Hepatocyte (in vitro differentiated cells): ENCODE data around the gene ABHD17A. TPM values are rescaled to one million over a fixed set of nuclear protein-coding genes. Genes with fewer than 3 reads are reported as not detected.
"Not testable (repeated sequence)": the region's sequence is repeated elsewhere in the genome, so short reads cannot be mapped to it uniquely, and the experiment has no call there.

Source experiments
- DNase-seq: peaks from one replicate; pipeline ENCODE4 v3.0.0-alpha.2; 2016; ENCODE audit warnings: low spot score
- H2AFZ ChIP-seq: fragments of 200-600 bp; sonication (generic); 2 replicates; pipeline ENCODE4 v1.6.0; 2016; ENCODE audit warnings: antibody characterized with exemption, mild to moderate bottlenecking
- H3K27ac ChIP-seq: fragments of 200-600 bp; sonication (generic); 2 replicates; pipeline ENCODE4 v1.5.1; 2016; ENCODE audit warnings: mild to moderate bottlenecking
- H3K27me3 ChIP-seq: fragments of 200-600 bp; sonication (generic); 2 replicates; pipeline ENCODE4 v1.6.1; 2016
- H3K36me3 ChIP-seq: fragments of 200-600 bp; sonication (generic); replicated peaks from 2 replicates; pipeline ENCODE4 v1.5.1; 2016; ENCODE audit warnings: low read depth; ENCODE audit not compliant: insufficient read depth
- H3K4me1 ChIP-seq: fragments of 200-600 bp; sonication (generic); 2 replicates; pipeline ENCODE4 v1.5.1; 2016; ENCODE audit warnings: mild to moderate bottlenecking, moderate library complexity; ENCODE audit not compliant: insufficient read depth
- H3K4me2 ChIP-seq: fragments of 200-600 bp; sonication (generic); 2 replicates; pipeline ENCODE4 v1.6.0; 2016
- H3K4me3 ChIP-seq: fragments of 200-600 bp; sonication (generic); 2 replicates; pipeline ENCODE4 v1.5.1; 2016; ENCODE audit warnings: mild to moderate bottlenecking
- H3K79me2 ChIP-seq: fragments of 200-600 bp; sonication (generic); 2 replicates; pipeline ENCODE4 v1.6.0; 2017; ENCODE audit warnings: mild to moderate bottlenecking
- H3K9me2 ChIP-seq: fragments of 200-600 bp; sonication (generic); replicated peaks from 2 replicates; pipeline ENCODE4 v1.6.0; 2017; ENCODE audit warnings: mild to moderate bottlenecking; ENCODE audit not compliant: insufficient read depth
- H3K9me3 ChIP-seq: fragments of 200-600 bp; sonication (generic); 2 replicates; pipeline ENCODE4 v1.5.1; 2016; ENCODE audit warnings: low read depth, mild to moderate bottlenecking
- H4K20me1 ChIP-seq: fragments of 200-600 bp; sonication (generic); 2 replicates; pipeline ENCODE4 v1.6.0; 2016; ENCODE audit warnings: mild to moderate bottlenecking; ENCODE audit not compliant: insufficient read depth, poor library complexity, severe bottlenecking
- CTCF ChIP-seq: fragments of 200-600 bp; sonication (generic); IDR thresholded peaks from 2 replicates; pipeline ENCODE4 v1.5.1; 2016; ENCODE audit warnings: antibody characterized with exemption, mild to moderate bottlenecking; ENCODE audit not compliant: poor library complexity
- EZH2 ChIP-seq: fragments of 200-600 bp; sonication (generic); IDR thresholded peaks from 2 replicates; pipeline ENCODE4 v1.6.1; 2016; ENCODE audit warnings: antibody characterized with exemption, mild to moderate bottlenecking, borderline replicate concordance
- EZH2phosphoT487 ChIP-seq: fragments of 200-600 bp; sonication (generic); IDR thresholded peaks from one replicate; pipeline ENCODE4 v1.6.1; 2018; ENCODE audit warnings: antibody characterized with exemption, mild to moderate bottlenecking, low read depth, moderate library complexity; ENCODE audit not compliant: unreplicated experiment, severe bottlenecking
- WGBS: methylation state at CpG from one replicate; pipeline ENCODE4 v1.1.6; 2016; ENCODE audit warnings: low lambda C conversion rate; ENCODE audit errors: missing lambda C conversion rate; 5-methylcytosine and 5-hydroxymethylcytosine counted together
- polyA plus RNA-seq: library from polyadenylated mRNA; unstranded; fragments of >200 nt; fragmentation: Nextera tagmentation; extraction: Ambion mirVana; gene quantifications from 2 replicates; pipeline ENCODE4 v1.2.1, GENCODE V29; 2016
- total RNA-seq: library from RNA; depleted of rRNA; stranded (reverse); fragments of >200 nt; gene quantifications from 2 replicates; pipeline ENCODE4 v1.2.3, GENCODE V29; 2014

Gene ABHD17A
- total and polyA plus RNA-seq, 2 experiments from 2014 or later, result 62.5 to 102 TPM

- Histone ChIP-seq H3K27me3 (no peaks in the 10 kb centered on the region), H3K4me3 (no peak overlapping the region), H2AFZ (no peak overlapping the region), H3K4me1 (peaks cover 27% of the 10 kb centered on the region), H3K36me3 (no peaks in the 10 kb centered on the region), H3K27ac (no peak overlapping the region), H3K9me2 (no peaks in the 10 kb centered on the region), H3K9me3 (no peaks in the 10 kb centered on the region), H3K4me2 (no peak overlapping the region), H4K20me1 (peaks cover 32% of the 10 kb centered on the region), H3K79me2 (peaks cover 44% of the 10 kb centered on the region)
- WGBS, result 95% methylated on average over 27 of the region's 35 CpGs
- DNase-seq, result no peak
- no peak for TF ChIP-seq CTCF
- TF ChIP-seq EZH2phosphoT487, result no peak
- TF ChIP-seq EZH2, result no peak
Measured at GRCh38 chr19:1880611-1881392, 4.5 kb downstream of the ABHD17A start.

DNA sequence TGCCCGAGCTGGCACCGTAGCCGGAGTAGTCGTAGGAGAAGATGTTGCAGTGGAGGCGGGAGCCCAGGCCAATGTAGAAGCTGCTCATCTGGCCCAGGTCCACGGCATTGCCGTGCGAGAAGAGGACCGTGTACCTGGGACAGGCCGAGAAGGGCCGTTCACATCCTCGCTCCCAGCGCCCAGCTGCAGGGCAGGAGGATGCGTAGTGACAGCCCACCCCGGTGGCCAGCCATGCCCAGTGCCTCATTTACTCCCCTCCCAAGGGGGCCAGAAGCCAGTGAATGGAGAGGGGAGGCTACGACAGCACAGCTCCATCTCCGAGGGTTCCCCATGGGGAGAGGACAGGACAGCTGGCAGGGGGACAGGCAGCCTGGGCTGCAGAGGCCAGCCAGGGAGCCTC is 5.3 kb downstream of the ABHD17A start:
- not testable (repeated sequence) for H2AFZ ChIP-seq, H3K9me3 ChIP-seq, H3K36me3 ChIP-seq, H3K4me2 ChIP-seq, H3K9me2 ChIP-seq, H3K4me3 ChIP-seq, H3K27ac ChIP-seq, H3K27me3 ChIP-seq, DNase-seq
- WGBS, result 97% methylated on average over 17 of the region's 17 CpGs
- Histone ChIP-seq H3K79me2 (peaks cover 51% of the 10 kb centered on the region), H3K4me1 (peaks cover 28% of the 10 kb centered on the region), H4K20me1 (peaks cover 39% of the 10 kb centered on the region)

DNA sequence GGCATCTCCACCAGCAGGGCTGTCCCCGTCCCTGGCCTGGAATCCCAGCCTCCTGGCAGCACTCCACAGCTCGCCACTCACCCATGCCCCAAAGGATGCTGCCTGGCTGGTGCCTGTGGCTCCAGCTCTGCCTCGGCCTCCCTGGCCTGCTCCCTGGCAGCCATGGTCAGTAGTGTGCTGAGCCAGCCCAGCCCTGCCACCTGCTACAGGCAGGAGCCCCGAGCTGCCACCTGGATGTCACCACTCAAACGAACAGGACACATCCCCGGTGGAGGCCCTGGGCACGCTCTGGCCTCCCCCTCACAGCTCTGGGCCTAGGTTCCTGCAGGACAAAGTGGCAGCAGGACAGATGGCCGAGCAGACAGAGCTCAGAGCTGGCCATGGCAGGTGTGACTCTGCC is 6.7 kb downstream of the ABHD17A start:
- Histone ChIP-seq H3K4me1 (peaks cover 33% of the 10 kb centered on the region), H4K20me1 (peaks cover 37% of the 10 kb centered on the region), H3K79me2 (peaks cover 51% of the 10 kb centered on the region)
- not testable (repeated sequence) for H3K9me3 ChIP-seq, H3K36me3 ChIP-seq, H3K27ac ChIP-seq, H3K4me3 ChIP-seq, DNase-seq, H2AFZ ChIP-seq, H3K4me2 ChIP-seq, H3K9me2 ChIP-seq, H3K27me3 ChIP-seq
- 98% methylated on average over 7 of the region's 8 CpGs for WGBS

- peaks cover 51% of the 10 kb centered on the region for H3K79me2 ChIP-seq
- H3K9me3 ChIP-seq, H3K36me3 ChIP-seq, H3K9me2 ChIP-seq, DNase-seq, H3K27me3 ChIP-seq, H3K4me3 ChIP-seq, H3K27ac ChIP-seq, H2AFZ ChIP-seq: not testable (repeated sequence)
- H3K4me2 ChIP-seq, result peak overlapping the region; percentile 97
- peaks cover 27% of the 10 kb centered on the region for H3K4me1 ChIP-seq
- WGBS, result 82% methylated on average over 2 of the region's 47 CpGs
- H4K20me1 ChIP-seq, result peaks cover 29% of the 10 kb centered on the region
Measured at GRCh38 chr19:1877280-1877660, 8.0 kb downstream of the ABHD17A start.

DNA sequence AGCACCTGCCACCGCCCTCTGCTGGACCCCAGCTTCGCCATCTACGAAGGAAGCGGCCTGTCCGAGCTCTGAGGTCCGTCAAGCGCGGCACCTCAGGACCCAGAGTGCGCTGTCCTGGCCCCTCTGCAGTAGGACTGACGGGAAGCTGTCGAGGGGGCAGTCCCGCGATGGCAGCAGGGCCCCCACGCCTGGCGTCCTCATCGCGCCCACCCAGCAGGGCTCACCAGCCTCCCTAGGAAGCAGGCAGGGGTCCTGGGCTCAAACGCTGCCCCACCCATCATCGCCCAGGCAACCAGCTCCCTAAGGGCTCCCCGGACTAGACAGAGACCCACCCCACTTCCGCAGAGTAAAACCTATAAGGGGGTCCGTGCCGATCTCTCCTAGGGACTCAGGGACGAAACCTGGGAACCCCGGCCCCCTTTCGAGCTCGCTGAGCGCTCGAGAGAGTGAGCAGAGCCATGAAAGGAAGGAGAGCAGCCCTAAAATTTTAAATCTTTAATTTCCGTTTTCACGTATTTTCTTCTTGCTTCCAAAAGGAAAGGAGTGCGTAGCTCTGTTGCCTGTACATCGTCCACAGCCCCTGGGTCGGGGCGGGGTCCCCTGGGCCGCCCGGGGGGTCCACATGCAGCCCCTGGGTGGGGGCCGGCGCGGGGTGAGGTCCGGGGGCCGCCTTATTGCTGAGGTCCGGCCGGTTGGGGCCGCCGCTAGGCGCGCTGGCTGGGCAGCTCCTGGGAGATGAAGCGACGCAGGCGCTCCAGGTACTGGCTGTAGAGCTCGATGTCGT is 8.6 kb downstream of the ABHD17A start:
- H3K4me3 ChIP-seq, result peak overlapping the region; percentile 46
- not testable (repeated sequence) for H2AFZ ChIP-seq, H3K9me2 ChIP-seq, H3K9me3 ChIP-seq, H3K27me3 ChIP-seq, H3K36me3 ChIP-seq
- H3K79me2 ChIP-seq, result peaks cover 51% of the 10 kb centered on the region
- peaks cover 27% of the 10 kb centered on the region for H3K4me1 ChIP-seq
- peak overlapping the region; percentile 97 for H3K27ac ChIP-seq
- 14% methylated on average over 37 of the region's 53 CpGs for WGBS
- peak overlapping the region; percentile 97 for H3K4me2 ChIP-seq
- DNase-seq, result peak; percentile 51
- peaks cover 23% of the 10 kb centered on the region for H4K20me1 ChIP-seq
